Suppressor macrophage (primary cell): Measurements from ENCODE around the gene G3BP1.
"Not testable (repeated sequence)": the region's sequence is repeated elsewhere in the genome, so short reads cannot be mapped to it uniquely, and the experiment has no call there.

ENCODE experiments used
- DNase-seq, 4 experiments: peaks; one replicate each; pipeline ENCODE4 v3.0.0-alpha.2; 2020 to 2022

G3BP1 gene

DNA sequence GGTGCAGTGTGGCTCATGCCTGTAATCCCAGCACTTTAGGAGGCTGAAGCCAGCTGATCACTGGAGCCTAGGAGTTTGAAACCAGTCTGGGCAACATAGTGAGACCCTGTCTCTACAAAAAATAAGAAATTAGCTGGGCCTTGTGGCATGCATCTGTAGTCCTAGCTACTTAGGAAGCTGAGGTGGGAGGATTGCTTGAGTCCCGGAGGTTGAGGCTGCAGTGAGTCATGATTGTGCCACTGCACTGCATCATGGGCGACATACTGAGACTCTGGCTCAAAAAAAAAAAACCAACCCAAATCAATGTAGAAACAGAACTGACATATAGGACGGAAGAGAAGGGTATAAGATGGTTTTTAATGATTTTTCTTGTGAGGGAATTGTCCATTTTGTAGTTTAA, 27.7 kb downstream of the G3BP1 start:
- peak; percentile 10 to 68 (median 62) for DNase-seq

DNA sequence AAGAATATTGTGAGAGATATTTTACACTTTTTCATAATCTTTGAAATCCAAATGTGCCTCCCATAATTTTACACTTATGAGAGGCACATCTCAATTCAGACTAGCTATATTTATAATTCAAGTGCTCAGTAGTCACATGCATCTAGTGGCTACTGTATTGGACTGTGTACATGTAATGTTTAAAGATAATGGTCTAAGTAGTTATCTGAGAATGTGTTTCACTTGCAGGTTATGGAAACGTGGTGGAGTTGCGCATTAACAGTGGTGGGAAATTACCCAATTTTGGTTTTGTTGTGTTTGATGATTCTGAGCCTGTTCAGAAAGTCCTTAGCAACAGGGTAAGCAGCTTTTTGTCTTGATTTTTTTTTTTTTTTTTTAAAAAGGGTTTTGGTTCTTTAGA, 28.8 kb downstream of the G3BP1 start:
- no peak for DNase-seq

DNA sequence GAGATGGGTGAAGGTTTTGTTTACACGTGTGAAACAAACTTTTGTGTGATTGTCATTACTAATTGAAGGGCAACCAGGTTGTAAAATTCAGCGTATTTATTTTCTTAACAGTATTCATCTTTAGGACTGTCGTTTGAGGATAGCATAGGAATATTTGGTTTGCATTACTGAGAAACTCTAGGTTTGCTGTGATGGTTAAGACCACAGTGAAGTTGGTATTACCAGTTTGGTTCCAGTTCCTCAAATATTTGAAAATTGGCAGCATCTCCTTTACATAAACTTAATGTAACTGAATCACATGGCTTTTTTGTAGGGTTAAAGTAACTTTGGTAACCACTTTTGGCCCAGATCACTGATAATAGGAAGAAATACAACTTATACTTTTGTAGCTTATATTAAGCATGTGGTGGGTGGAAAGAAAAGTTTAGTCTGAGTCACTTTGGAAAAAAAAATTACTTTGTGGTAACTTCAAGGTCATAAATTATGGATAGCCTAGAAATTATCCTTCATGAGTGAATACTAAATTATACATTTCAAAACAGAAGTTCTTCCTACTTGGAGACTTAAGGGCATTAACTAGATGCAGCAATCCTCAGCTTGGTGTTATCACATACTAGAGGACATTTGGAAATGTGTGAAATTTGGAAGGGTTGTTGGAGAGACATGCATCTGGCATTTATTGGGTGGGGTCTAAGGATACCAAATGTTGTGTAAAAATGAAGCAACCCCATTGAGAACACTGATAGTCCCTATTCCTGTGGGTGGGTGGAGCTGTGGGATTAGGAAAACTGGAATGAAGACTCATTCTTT, 33.9 kb downstream of the G3BP1 start:
- peak in 2 of 4 experiments; percentile 35 to 50 for DNase-seq

DNA sequence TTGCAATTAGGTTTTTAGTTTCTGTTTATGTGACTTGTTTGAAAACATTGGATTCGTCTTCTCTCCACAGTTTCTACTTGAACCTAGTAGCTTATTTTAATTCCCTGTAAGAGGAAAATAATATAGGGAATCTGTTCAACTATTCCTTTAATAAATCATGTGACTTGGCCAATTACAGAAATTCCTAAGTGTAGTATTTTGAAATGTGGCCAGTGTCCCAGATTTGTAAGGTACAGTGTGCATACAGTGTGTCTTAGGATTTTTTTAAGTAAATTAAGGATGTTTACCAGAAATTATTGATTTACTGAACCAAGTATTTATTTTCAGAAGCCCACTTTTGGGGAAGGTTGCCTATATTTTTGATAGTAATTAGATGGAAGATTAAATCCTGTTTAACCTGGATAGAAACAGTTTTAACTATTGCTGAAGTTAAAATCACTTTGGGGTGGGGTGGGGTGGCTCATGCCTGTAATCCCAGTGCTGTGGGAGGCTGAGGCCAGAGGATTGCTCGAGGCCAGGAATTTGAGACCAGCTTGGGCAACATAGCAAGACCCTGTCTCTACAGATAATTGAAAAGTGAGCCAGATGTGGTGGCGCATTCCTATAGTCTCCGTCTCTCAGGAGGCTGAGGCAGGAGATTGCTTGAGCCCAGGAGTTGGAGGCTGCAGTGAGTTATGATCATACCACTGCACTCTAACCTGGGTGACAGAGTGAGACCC, 36.9 kb downstream of the G3BP1 start:
- DNase-seq = no peak

DNA sequence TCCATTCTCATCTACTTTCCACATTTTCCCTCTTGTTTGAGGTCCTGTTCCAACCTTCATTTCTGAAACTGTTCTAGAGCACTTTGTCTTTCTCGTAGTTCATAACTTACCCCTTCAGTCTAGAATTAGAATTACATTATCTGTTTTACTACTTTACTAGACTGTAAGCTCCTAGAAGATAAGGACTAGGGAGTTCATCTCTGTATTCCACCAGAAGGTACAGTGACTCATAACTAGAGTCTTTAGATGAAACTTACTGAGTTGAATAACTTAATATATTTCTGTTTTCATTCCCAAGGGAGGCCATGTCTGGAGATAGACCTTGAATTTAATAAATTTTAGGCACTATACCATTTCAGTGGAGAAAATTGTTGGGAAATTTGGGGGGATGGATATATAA, 38.7 kb downstream of the G3BP1 start:
- DNase-seq = no peak

DNA sequence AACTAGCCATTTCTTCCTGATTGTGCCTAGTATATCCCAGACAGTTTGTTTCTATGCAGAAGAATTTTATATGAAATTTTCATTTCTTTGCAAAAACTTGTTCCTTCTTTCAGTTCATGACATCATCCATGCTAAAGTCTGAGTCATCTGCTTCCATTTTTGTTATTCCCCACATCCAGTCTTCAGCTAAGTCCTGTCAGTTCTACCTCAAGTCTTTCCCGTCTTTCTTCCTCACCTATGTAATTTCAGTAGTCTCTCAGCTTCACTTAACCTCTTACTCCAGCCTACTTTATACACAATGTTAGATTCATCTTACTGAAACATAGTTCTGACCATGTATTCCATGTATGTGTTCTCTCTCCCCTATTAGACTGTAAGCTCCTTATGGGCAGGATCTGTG, 39.1 kb downstream of the G3BP1 start:
- DNase-seq = peak in 2 of 4 experiments; percentile 37 to 41

DNA sequence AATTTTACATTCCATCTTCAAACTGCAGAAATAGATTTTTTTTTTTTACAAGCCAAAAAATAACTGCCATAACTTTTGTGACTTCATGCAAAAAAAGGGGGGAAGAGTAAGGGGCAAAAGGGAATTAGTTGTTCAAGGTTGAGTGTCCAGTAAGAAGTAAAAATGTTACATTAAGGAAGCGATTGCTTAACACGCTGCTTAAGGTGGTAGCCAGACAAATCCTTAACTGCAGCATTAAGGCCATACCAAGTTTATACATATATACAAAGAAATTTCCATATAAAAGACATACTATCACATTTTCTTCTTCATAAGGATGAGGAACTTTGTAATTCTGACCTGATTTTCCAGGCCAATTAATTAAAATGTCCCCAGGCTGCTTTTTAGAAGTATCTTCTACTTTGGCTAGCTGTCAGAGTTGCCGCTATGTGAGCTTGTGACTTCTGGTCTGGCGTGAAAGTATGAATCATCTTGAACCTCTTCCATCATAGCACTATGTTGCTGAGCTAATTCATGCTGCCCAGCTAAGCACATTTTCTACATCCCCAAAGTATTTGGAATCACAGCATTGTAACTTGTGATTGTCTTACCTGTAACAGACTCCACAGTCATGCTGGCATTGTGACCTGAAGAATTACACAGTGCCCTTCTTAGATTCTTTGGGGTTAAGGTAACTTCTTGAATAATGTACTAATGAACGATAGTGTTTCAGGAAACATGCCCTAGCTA, 40.0 kb downstream of the G3BP1 start:
- peak; percentile 9 to 42 (median 24) for DNase-seq

DNA sequence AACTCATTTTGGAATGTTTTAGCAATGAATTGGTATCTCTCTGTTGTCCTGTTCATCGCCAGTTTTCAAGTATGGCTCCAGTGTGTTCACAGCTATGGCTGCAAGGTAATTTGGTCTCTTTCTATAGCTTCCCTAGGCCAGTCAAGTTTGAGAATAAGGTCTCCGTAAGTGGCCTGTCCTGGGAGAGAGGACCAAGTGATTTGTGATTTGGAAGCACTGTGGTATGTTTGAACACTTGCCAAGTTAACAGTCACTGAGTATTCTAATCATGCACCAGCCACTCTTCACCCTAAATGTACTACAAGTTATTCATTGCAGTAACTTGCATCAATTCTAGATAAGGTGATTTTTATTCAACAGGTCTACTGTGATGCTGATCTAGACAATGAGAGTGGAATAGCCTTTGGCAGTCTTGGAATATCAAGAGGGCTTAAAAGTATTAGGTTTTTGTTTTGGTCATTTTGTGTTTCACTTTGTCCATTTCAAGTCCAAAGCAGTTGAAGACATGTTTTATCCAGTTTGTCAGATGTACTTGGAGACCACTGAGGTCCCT, 41.1 kb downstream of the G3BP1 start:
- no peak for DNase-seq

DNA sequence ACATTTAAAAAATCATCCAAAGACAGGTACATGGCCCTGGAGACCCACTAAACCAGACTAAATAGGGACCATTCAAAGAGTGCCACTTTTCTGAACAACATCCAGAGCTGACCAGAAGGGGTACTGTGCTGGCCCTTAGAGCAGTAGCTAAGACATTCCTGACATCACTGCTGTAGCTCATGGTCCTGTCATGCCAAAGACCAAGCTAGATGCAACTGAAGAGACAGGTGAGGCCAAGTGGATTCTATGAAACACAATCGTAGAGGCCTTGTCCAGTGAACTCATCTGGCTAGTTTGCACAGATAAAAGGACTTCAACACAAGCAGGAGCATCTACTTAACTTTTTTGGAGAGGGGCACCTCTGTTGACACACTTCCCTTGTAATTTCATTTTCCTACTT, 43.3 kb downstream of the G3BP1 start:
- DNase-seq = no peak

DNA sequence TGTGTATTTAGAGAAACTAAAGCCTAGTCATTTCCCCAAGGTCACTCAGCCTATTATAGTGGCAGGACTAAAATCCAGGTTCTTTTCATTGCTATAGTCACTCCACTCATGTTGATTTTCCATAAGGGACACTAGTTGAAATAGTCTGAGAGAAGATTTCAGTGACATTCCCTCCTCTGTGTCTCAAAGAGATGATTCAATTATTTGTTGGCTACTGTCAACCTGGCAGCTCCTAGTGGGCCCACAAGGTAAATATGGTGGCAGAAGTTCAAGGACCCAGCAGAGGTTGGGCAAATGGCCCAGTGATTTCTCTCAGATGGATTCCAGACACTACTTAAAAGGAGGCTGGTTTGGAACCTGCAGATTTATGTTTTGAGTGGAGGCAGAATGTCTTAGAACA, 48.1 kb downstream of the G3BP1 start:
- DNase-seq = no peak

DNA sequence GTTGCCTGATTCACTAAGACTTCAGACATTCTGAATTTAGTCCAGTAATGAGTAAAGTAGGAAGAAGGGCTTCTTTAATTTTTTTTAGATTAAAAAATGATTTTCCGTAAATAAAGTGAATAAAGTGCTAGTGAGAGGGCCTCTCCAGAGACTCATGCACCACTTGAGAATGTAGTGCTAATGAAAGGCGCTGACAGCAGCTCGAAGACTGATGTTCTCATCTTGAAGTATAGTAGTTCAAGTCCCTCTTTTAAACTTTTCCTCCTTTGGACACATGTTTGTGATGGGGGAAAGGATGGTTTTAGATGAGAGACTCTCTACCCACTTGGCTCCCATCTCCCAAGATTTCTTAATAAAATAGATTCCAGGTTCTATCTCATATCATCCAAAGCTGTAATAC, 48.5 kb downstream of the G3BP1 start:
- no peak for DNase-seq

DNA sequence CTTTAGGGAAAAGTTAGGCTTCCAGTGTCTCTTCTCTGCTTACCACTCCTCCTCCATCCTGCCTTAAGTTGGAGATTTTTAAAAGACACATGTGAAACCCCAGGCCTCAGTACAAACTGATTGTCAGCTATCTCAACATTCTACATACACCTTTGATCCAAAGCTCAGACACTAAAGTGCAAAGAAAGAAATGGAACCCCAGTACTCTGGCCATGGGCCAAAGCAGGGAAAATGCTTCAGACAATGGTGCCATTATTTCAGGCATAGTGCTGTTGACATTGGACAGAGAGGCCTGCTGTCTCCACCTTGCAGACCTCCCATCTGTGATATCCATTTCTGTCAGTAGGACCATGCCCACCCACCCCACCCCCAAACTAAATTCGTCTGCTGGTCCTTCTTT, 49.1 kb downstream of the G3BP1 start:
- no peak for DNase-seq

DNA sequence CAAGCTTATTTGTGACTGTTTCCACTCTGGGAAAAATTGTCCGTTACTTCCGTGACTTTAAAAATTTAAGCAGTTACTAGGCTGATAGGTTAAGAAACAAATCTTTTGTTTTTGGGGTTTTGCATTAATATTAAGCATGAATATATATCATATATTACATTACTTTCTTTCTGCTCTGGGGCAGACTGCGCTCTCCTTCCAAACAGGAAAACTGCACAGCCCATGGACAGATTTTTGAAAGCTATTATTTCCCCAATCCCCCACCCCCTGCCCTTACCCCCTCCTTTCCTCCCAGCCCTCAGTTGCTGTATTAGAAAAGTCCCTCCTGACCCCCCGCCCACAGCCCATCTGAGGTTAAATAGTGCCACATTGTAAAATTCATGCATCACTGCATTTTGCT, 50.4 kb downstream of the G3BP1 start:
- no peak for DNase-seq

DNA sequence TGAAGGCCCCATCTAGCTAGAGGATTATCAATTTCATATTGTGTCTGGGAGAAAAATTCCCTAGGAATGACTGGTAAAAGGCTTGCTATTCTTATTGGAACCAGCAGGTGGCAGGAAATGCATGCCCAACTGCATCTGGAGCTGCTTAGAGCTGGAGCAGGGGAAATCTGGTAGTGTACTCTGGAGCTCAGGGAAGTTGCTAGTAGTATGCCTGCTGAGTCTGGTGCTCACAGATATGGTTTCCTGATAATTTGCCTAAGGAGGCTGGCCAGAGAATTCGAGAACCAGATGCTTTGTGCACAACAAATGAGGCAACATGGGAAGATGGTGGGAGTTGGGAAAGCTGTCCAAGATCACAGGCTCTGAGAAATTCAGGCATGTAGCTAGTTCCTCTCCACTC, 53.7 kb downstream of the G3BP1 start:
- DNase-seq = peak; percentile 58 to 72 (median 64)

DNA sequence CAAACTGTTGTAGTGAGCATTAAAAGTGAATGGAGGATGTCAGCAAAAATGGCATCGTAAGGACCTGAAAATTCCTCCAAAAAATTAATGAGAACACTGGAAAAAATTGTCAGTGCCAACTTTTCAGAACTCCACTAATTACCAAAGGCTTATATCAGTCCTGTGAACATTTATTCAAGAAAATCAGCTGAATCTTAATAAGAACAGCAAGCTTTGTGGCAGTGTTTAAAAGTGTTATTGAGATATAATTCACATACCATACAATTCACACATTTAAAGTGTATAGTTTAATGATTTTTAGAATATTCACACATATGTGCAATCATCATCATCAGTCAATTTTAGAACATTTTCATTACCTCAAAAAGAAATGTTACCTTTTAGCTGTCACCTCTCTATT, 57.6 kb downstream of the G3BP1 start:
- DNase-seq = no peak

DNA sequence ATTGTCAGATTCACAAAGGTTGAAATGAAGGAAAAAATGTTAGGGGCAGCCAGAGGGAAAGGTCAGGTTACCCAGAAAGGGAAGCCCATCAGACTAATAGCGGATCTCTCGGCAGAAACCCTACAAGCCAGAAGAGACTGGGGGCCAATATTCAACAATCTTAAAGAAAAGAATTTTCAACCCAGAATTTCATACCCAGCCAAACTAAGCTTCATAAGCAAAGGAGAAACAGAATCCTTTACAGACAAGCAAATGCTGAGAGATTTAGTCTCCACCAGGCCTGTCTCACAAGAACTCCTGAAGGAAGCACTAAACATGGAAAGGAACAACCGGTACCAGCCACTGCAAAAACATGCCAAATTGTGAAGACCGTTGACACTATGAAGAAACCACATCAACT, 61.1 kb downstream of the G3BP1 start:
- DNase-seq = not testable (repeated sequence)

DNA sequence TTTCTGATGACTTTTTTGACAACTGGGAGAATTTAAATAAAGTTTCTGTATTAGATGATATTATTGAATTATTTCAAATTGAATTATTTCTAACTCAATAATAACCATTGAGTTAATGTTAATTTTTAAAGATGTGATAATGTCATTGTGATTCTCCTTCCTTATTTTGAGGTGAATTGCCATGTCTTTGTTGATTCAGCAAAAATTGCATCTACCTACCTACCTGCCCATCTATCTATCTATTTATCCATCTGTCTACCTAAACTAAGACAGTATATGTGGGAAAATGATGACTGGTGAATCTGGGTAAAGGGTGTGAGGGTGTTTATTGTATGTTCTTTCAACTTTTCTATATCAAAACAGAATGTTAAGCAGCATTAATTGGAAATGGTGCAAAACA, 75.0 kb downstream of the G3BP1 start:
- DNase-seq = no peak

DNA sequence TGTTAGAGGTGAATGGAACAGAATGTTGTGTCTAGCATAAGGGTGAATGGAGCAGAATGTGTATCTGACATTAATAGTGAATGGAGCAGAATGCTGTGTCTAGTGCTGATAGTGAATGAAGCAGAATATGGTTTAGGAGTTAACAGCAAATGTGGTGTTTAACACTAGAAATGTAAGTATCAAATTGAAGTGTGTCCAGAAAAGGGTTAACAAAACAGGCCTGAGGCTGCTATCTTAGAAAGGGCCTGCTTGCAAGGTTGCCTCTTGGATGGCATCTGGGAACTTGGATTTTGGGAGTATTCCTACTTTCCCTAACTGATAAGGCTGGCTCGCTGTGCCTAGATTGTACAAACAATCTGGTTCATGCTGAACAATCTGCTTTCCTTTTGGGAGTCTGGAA, 76.1 kb downstream of the G3BP1 start:
- DNase-seq = no peak

DNA sequence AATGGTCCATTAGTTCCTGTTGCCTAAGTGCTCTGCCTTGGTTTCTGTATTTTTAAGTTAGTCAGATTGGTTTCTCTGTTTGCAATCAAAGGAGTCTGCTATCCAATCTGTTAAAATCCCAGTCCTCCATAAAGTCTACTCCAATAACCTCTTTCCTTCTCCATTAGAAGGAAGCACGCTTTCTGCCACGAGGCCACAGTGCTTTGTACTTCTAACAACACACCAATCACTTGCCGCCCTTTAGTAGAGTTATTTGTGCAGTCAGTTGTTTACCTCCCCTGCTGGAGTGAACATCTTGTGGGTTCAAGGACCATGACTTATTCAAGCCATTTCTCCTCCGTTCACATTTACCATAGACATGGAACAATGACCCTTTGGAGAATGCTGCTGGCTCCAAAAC, 83.9 kb downstream of the G3BP1 start:
- DNase-seq = no peak

DNA sequence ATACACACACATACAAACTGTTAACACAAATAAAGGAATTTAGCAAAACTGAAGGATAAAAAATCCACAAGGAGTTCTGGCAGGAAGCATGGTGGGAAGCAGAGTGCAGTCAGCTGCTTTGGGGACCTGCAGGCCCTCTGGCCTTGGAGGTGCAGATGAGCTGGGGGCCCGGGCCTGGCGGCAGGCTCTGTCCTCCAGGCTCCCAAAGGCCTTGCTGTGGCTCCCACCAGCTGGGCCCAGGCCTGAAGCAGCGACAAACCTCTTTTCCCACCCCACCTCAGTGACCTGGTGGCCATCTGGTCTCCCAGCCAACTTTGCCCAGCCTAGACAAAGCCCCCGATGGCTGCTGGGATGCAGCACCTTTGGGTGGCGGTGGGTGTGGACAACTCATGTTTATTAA, 85.1 kb downstream of the G3BP1 start:
- DNase-seq = no peak

DNA sequence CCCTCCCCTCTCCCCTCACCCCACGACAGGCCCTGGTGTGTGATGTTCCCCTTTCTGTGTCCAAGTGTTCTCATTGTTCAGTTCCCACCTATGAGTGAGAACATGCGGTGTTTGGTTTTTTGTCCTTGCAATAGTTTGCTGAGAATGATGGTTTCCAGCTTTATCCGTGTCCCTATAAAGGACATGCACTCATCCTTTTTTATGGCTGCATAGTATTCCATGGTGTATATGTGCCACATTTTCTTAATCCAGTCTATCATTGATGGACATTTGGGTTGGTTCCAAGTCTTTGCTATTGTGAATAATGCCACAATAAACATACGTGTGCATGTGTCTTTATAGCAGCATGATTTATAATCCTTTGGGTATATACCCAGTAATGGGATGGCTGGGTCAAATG, 89.1 kb downstream of the G3BP1 start:
- DNase-seq = not testable (repeated sequence)
